Endothelial cell (in vitro differentiated cells): Measurements from ENCODE around the gene ACSL3. TPM values are rescaled to one million over a fixed set of nuclear protein-coding genes. Genes with fewer than 3 reads are reported as not detected.

Source experiments
- DNase-seq: peaks from one replicate; pipeline ENCODE4 v3.0.0; 2021; ENCODE audit warnings: low spot score
- H3K27ac Mint-ChIP-seq: one replicate; pipeline ENCODE4 v1.8.0; 2021; ENCODE audit warnings: mixed read lengths, inconsistent platforms; ENCODE audit not compliant: unreplicated experiment
- H3K27me3 Mint-ChIP-seq: one replicate; pipeline ENCODE4 v1.8.0; 2021; ENCODE audit warnings: mild to moderate bottlenecking, moderate library complexity, mixed read lengths, inconsistent platforms; ENCODE audit not compliant: unreplicated experiment
- H3K36me3 Mint-ChIP-seq: one replicate; pipeline ENCODE4 v1.8.0; 2021; ENCODE audit warnings: mild to moderate bottlenecking, low read depth, mixed read lengths, inconsistent platforms; ENCODE audit not compliant: unreplicated experiment
- H3K4me1 Mint-ChIP-seq: one replicate; pipeline ENCODE4 v1.8.0; 2021; ENCODE audit warnings: mild to moderate bottlenecking, mixed read lengths, inconsistent platforms; ENCODE audit not compliant: unreplicated experiment
- H3K4me3 Mint-ChIP-seq: one replicate; pipeline ENCODE4 v1.8.0; 2021; ENCODE audit warnings: mild to moderate bottlenecking, mixed read lengths, inconsistent platforms; ENCODE audit not compliant: unreplicated experiment
- H3K9me3 Mint-ChIP-seq: one replicate; pipeline ENCODE4 v1.8.0; 2021; ENCODE audit warnings: mixed read lengths, inconsistent platforms; ENCODE audit not compliant: unreplicated experiment
- total RNA-seq: library from RNA; stranded (reverse); fragmentation: NEBNext Ultra II Directional; extraction: Animal tissue kit (Norgen Biotek cat#: 25700); gene quantifications from one replicate; pipeline ENCODE4 v1.2.1, GENCODE V29; 2021; ENCODE audit not compliant: unreplicated experiment
- TF ChIP-seq, protein P1 (sequence below): fragments of 200-600 bp; sonication (generic); IDR thresholded peaks from one replicate; pipeline ENCODE4 v1.5.0; 2021; ENCODE audit warnings: antibody characterized with exemption; ENCODE audit not compliant: unreplicated experiment

Gene ACSL3
- total RNA-seq, 1 donor from 2014 or later, result 163 TPM

DNA sequence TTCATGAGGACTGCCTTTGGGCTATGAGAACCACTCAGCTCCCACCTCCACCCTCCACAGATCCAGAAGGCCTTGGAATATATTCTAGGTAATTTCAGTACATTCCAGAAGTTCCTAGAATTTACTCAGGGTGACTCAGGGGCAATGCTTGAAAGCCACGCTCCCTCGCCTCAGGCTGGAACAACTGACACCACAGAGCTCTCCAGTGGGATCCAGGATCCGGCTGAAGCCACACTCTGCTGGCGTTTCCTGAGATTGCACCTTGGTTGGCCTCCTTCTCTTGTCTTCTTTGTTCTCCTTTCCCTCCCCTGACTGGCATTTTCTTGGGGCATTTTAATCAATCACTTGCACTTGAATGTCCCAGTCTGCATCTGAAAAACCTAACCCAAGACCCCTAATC is 98.5 kb downstream of the ACSL3 start:
- Mint-ChIP-seq H3K4me3 (no peak overlapping the region), H3K27me3 (peaks cover 3% of the 10 kb centered on the region), H3K27ac (no peak overlapping the region), H3K9me3 (no peaks in the 10 kb centered on the region), H3K4me1 (no peaks in the 10 kb centered on the region), H3K36me3 (no peaks in the 10 kb centered on the region)
- TF ChIP-seq, protein P1, sequence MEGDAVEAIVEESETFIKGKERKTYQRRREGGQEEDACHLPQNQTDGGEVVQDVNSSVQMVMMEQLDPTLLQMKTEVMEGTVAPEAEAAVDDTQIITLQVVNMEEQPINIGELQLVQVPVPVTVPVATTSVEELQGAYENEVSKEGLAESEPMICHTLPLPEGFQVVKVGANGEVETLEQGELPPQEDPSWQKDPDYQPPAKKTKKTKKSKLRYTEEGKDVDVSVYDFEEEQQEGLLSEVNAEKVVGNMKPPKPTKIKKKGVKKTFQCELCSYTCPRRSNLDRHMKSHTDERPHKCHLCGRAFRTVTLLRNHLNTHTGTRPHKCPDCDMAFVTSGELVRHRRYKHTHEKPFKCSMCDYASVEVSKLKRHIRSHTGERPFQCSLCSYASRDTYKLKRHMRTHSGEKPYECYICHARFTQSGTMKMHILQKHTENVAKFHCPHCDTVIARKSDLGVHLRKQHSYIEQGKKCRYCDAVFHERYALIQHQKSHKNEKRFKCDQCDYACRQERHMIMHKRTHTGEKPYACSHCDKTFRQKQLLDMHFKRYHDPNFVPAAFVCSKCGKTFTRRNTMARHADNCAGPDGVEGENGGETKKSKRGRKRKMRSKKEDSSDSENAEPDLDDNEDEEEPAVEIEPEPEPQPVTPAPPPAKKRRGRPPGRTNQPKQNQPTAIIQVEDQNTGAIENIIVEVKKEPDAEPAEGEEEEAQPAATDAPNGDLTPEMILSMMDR, result no peak
- no peak for DNase-seq

DNA sequence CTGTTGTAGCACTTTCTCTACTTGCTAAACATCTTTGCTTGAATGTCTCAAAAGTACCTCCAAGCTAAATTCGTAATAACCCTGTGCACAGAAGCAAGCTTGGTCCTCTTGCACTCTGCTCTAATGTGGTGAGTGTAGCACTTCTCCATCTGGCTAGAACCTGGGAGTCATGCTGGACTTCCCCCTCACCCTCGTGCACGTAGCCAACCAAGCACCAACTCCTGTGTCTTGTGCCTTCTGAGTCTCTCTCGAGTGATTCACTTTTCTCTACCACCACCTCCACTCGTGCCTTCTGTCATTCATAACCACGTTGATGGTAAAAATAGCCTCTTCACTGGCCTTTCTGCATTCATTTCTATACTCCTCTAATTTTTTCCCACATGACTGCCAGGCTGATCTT is 99.3 kb downstream of the ACSL3 start:
- DNase-seq, result no peak
- no peaks in the 10 kb centered on the region for H3K36me3 Mint-ChIP-seq
- TF ChIP-seq, protein P1, result no peak
- no peak overlapping the region for H3K27ac Mint-ChIP-seq
- no peaks in the 10 kb centered on the region for H3K4me1 Mint-ChIP-seq
- H3K27me3 Mint-ChIP-seq, result peaks cover 4% of the 10 kb centered on the region
- H3K4me3 Mint-ChIP-seq, result no peak overlapping the region
- no peaks in the 10 kb centered on the region for H3K9me3 Mint-ChIP-seq

DNA sequence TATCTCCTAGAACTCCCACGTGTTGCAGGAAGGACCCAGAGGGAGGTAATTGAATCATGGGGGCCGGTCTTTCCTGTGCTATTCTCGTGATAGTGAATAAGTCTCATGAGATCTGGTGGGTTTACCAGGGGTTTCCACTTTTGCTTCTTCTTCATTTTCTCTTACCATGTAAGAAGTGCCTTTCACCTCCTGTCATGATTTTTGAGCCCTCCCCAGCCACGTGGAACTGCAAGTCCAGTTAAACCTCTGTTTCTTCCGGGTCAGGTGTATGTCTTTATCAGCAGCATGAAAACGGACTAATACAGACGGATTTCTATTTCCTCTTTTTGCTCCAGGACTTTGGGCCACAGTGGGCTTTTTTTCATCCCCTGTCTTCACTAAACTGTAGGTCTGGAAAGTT is 102.8 kb downstream of the ACSL3 start:
- no peak overlapping the region for H3K27ac Mint-ChIP-seq
- H3K36me3 Mint-ChIP-seq, result no peaks in the 10 kb centered on the region

DNA sequence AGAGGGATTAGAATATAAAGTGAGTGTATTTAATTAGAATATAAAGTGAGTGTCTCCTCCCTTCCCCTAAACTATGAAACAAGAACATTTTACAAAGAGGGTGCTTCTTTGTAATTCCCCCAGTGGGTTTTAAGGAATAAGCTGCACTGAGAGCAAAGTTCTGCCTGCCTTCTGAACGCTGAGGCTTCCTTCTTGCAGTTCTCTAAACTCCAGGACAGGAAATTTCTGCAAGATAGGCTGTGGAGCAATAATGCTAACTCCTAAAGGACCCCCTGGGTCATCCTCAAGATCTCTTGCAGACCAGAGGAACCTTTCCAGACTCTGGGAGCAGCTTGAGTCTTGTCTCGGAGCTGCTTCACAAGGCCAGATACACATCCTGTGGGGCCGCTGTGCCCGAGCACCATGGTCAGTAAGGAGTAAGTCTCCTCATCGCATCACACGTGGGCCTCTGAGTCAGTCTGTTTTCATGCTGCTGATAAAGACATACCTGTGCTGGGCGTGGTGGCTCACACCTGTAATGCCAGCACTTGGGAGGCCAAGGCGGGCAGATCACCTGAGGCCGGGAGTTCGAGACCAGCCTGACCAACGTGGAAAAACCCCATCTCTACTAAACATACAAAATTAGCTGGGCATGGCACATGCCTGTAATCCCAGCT is 103.7 kb downstream of the ACSL3 start:
- H3K27ac Mint-ChIP-seq, result no peak overlapping the region
- H3K27me3 Mint-ChIP-seq, result peaks cover 4% of the 10 kb centered on the region

More for the DNA sequence above, 102.8 kb downstream of the ACSL3 start:
- DNase-seq, result no peak
- no peaks in the 10 kb centered on the region for H3K9me3 Mint-ChIP-seq
- H3K4me1 Mint-ChIP-seq, result no peaks in the 10 kb centered on the region
- H3K4me3 Mint-ChIP-seq, result no peak overlapping the region
- H3K27me3 Mint-ChIP-seq, result peaks cover 4% of the 10 kb centered on the region
- TF ChIP-seq, protein P1, result no peak

DNA sequence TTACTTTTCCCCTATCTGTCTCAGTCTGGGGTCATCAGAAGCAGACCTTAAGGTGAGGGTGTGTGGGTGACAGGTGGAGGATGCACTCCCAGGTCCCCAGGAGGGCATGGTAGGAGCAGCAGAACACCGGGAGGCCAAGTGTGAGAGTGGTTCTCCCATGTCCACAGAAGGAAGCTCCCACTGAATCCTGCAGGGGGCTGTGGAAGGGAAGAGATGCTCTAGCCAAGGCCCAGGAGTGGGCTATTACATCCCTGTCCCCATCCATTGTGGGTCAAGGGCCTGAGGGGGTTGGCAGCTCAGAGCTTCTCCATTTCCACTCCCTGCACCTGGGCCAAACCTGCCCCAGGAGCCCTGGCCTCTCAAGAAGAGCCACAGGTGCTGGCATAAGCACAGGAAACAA is 104.7 kb downstream of the ACSL3 start:
- Mint-ChIP-seq H3K4me3 (no peak overlapping the region), H3K36me3 (no peaks in the 10 kb centered on the region)
- TF ChIP-seq, protein P1, result no peak

More for the DNA sequence above, 103.7 kb downstream of the ACSL3 start:
- Mint-ChIP-seq H3K9me3 (no peaks in the 10 kb centered on the region), H3K36me3 (no peaks in the 10 kb centered on the region), H3K4me3 (no peak overlapping the region), H3K4me1 (no peaks in the 10 kb centered on the region)
- DNase-seq, result no peak
- TF ChIP-seq, protein P1, result no peak

More for the DNA sequence above, 104.7 kb downstream of the ACSL3 start:
- Mint-ChIP-seq H3K9me3 (no peaks in the 10 kb centered on the region), H3K27me3 (peaks cover 4% of the 10 kb centered on the region), H3K27ac (no peak overlapping the region), H3K4me1 (no peaks in the 10 kb centered on the region)
- no peak for DNase-seq
